Ishikawa (cell line): ENCODE results near the gene PLCD1.

Source experiments
- CEBPB ChIP-seq: IDR thresholded peaks from 2 replicates; pipeline ENCODE4 v1.6.1; 2012
- CREB1 ChIP-seq: IDR thresholded peaks from 2 replicates; pipeline ENCODE4 v1.6.1; 2012; ENCODE audit warnings: low read depth
- EP300 ChIP-seq: IDR thresholded peaks from 2 replicates; pipeline ENCODE4 v1.6.1; 2012; ENCODE audit warnings: borderline replicate concordance
- FOXM1 ChIP-seq: IDR thresholded peaks from 2 replicates; pipeline ENCODE4 v1.6.1; 2012; ENCODE audit warnings: low read depth, borderline replicate concordance
- RAD21 ChIP-seq: IDR thresholded peaks from 2 replicates; pipeline ENCODE4 v1.6.1; 2012; ENCODE audit warnings: low read depth
- TAF1 ChIP-seq: IDR thresholded peaks from 2 replicates; pipeline ENCODE4 v1.6.1; 2012; ENCODE audit warnings: low read depth, mild to moderate bottlenecking
- TCF12 ChIP-seq: IDR thresholded peaks from 2 replicates; pipeline ENCODE4 v1.6.1; 2012; ENCODE audit warnings: low read depth
- TEAD4 ChIP-seq: IDR thresholded peaks from 2 replicates; pipeline ENCODE4 v1.6.1; 2012
- YY1 ChIP-seq: IDR thresholded peaks from 2 replicates; pipeline ENCODE4 v1.6.1; 2012; ENCODE audit warnings: low read depth
- TF ChIP-seq, protein P1 (sequence below): IDR thresholded peaks from 2 replicates; pipeline ENCODE4 v1.6.1; 2012; ENCODE audit warnings: low read depth, mild to moderate bottlenecking
- TF ChIP-seq, protein P2 (sequence below): IDR thresholded peaks from 2 replicates; pipeline ENCODE4 v1.6.1; 2012
- TF ChIP-seq, protein P3 (sequence below): IDR thresholded peaks from 2 replicates; pipeline ENCODE4 v1.6.1; 2012

DNA sequence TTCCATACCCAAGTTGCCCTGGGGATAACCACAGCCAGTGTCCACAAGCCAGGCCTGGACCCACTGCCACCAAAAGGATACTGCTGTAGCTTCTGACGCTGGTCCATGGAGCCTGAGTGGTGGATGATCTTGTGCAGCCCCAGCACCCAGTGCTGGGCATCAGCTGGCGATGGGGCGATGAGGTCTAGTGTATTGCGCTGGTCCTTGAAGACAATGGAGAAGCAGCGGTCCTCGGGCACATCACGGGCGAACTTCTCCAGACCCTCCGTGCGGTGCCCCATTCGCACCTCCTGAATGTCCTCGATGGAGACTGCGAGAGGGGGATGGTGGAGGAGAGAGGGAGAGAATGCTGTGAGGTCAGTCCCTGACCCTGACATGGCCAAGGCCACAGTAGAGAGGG, 13.0 kb downstream of the PLCD1 start:
- TF ChIP-seq TAF1 (no peak), YY1 (no peak), EP300 (no peak), TEAD4 (no peak), RAD21 (no peak), TCF12 (no peak), CREB1 (no peak), FOXM1 (no peak), CEBPB (no peak)
- TF ChIP-seq, protein P1, sequence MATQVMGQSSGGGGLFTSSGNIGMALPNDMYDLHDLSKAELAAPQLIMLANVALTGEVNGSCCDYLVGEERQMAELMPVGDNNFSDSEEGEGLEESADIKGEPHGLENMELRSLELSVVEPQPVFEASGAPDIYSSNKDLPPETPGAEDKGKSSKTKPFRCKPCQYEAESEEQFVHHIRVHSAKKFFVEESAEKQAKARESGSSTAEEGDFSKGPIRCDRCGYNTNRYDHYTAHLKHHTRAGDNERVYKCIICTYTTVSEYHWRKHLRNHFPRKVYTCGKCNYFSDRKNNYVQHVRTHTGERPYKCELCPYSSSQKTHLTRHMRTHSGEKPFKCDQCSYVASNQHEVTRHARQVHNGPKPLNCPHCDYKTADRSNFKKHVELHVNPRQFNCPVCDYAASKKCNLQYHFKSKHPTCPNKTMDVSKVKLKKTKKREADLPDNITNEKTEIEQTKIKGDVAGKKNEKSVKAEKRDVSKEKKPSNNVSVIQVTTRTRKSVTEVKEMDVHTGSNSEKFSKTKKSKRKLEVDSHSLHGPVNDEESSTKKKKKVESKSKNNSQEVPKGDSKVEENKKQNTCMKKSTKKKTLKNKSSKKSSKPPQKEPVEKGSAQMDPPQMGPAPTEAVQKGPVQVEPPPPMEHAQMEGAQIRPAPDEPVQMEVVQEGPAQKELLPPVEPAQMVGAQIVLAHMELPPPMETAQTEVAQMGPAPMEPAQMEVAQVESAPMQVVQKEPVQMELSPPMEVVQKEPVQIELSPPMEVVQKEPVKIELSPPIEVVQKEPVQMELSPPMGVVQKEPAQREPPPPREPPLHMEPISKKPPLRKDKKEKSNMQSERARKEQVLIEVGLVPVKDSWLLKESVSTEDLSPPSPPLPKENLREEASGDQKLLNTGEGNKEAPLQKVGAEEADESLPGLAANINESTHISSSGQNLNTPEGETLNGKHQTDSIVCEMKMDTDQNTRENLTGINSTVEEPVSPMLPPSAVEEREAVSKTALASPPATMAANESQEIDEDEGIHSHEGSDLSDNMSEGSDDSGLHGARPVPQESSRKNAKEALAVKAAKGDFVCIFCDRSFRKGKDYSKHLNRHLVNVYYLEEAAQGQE = no peak
- TF ChIP-seq, protein P2, sequence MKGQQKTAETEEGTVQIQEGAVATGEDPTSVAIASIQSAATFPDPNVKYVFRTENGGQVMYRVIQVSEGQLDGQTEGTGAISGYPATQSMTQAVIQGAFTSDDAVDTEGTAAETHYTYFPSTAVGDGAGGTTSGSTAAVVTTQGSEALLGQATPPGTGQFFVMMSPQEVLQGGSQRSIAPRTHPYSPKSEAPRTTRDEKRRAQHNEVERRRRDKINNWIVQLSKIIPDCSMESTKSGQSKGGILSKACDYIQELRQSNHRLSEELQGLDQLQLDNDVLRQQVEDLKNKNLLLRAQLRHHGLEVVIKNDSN = no peak
- TF ChIP-seq, protein P3, sequence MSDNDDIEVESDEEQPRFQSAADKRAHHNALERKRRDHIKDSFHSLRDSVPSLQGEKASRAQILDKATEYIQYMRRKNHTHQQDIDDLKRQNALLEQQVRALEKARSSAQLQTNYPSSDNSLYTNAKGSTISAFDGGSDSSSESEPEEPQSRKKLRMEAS = no peak
